ENCODE measurements around the gene RFK.
"Not testable (repeated sequence)": the region's sequence is repeated elsewhere in the genome, so short reads cannot be mapped to it uniquely, and the experiment has no call there.

Gene RFK

DNA sequence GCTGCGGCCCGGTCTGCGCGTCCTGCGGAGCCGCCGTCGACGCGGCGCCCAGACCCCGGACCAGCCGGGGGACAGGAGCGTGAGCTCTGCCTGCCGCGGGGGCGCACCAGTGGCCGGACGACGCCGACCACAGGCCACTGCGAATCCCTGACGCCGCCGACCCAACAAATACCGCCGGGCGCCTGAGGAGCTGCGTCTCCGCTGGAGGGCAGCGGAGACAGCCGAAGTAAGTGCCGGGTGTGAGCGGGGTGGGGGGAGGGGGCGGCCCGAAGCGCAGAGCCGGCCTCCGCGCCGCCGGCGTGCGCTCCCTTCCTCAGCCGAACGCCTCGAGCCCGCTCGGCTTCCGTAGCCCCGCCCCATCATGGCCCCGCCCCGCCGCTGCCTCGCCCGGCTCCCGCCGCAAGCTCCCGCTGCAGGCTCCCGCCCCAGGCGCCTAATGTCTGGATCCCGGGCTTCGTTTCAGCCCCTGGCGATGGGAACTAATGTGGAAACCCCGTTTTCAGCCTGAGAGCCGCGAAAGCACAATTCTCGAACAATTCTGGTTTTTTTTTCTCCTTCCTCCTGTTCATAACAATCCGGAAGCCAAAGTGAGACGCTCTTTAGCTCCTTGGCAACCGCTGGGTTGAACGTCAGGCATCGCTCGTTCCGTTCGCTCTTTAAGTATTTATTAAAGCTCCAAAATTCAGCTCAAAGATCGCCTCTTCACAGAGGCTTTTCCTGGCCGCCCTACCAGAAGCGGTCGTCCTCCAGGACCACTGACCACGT is at the start of gene RFK:
TSS of gene RFK (minus strand) at position 232 of the 765 bp plus-strand sequence. CDS start 255 bp downstream, outside the sequence.
- H3K4me3 ChIP-seq (ENCODE audit: low read depth, low read length), result peak within 1 kb of the TSS; percentile 78
- TF ChIP-seq, protein P1, sequence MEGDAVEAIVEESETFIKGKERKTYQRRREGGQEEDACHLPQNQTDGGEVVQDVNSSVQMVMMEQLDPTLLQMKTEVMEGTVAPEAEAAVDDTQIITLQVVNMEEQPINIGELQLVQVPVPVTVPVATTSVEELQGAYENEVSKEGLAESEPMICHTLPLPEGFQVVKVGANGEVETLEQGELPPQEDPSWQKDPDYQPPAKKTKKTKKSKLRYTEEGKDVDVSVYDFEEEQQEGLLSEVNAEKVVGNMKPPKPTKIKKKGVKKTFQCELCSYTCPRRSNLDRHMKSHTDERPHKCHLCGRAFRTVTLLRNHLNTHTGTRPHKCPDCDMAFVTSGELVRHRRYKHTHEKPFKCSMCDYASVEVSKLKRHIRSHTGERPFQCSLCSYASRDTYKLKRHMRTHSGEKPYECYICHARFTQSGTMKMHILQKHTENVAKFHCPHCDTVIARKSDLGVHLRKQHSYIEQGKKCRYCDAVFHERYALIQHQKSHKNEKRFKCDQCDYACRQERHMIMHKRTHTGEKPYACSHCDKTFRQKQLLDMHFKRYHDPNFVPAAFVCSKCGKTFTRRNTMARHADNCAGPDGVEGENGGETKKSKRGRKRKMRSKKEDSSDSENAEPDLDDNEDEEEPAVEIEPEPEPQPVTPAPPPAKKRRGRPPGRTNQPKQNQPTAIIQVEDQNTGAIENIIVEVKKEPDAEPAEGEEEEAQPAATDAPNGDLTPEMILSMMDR (IDR thresholded peaks at IDR 0.05; ENCODE audit: borderline replicate concordance, insufficient read depth, low read depth, low read length), result peak; percentile 37

DNA sequence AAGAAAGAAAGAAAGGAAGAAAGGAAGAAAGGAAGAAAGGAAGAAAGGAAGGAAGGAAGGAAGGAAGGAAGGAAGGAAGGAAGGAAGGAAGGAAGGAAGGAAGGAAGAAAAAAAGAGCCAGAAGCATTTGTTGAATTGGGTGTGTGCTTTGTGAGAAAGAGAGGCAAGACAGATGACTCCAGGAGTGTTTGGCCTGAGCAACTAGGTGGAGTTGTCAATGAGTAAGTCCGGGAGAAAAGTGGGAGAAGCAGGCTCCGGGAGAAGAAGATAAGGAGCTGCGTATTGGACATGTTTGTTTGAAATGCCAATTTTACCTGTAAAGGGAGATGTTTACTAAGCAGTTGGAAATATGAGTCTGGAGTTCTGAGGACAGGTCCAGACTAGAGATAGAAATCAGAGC is 49.7 kb upstream of the RFK start:
- no peak overlapping the region for H3K4me3 ChIP-seq (ENCODE audit: low read depth, low read length)
- TF ChIP-seq, protein P1 (IDR thresholded peaks at IDR 0.05; ENCODE audit: borderline replicate concordance, insufficient read depth, low read depth, low read length), result no peak

DNA sequence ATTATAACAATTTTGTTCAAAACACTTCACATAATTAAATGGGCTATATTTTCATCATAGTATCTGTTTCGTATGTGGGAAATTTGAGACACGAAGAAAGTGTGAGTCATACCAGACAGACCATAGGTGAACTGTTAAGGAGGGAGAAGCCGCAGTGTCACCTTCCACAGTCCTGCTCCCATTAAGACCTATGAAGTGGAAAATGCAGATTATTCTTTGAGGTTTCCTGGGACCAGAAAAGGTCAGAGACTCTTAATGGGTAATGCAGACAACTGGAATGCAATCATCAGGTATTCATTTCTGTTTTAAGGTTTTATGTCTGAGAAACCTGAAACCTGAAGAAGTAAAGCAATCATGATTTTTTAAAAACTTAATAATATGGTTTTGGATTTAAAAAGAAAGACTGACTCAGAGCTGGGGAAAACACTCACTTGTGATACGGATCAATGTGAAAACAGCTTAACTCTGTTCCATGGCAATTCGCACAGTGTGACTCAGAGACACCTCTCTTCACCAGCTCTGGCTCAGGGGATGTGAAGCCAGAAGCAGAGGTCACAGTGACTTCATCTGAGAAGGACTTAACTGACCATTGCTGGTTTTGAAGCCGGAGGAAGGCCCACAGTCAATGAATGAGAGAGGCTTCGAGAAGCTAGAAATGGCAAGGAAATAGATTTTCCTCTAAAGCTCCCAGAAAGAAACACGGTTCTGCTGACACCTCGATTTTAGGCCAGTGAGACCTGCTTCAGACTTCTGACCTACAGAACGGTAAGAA is 47.5 kb upstream of the RFK start:
- TF ChIP-seq, protein P1 (IDR thresholded peaks at IDR 0.05; ENCODE audit: borderline replicate concordance, insufficient read depth, low read depth, low read length), result no peak
- H3K4me3 ChIP-seq (ENCODE audit: low read depth, low read length), result no peak overlapping the region

DNA sequence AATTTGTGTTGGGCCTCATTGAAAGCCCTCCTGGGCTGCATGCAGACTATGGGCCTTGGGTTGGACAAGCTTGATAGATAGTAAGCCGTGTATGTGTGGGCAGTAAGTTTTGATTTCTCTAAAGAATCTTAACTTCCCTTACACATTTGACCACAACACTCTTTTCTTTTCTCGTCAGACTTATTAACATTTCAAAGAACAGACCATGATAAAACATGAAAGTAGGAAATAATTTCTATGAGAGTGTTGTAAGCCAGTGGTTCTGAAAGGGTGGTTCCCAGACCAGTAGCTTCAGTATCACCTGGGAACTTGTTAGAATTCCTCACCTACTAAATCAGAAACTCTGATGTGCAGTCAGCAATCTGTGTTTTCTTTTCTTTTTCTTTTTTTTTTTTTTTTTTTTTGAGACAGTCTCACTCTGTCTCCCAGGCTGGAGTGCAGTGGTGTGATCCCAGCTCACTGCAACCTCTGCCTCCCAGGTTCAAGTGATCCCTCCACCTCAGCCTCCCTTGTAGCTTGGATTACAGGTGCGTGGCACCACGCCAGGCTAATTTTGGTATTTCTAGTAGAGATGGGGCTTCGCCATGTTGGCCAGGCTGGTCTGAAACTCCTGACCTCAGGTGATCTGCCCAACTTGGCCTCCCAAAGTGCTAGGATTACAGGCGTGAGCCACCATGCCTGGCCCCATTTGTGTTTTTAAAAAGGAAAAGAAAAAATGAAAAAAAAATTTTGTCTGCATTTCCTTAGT is 44.8 kb upstream of the RFK start:
- TF ChIP-seq, protein P1 (IDR thresholded peaks at IDR 0.05; ENCODE audit: borderline replicate concordance, insufficient read depth, low read depth, low read length), result no peak
- no peak overlapping the region for H3K4me3 ChIP-seq (ENCODE audit: low read depth, low read length)

DNA sequence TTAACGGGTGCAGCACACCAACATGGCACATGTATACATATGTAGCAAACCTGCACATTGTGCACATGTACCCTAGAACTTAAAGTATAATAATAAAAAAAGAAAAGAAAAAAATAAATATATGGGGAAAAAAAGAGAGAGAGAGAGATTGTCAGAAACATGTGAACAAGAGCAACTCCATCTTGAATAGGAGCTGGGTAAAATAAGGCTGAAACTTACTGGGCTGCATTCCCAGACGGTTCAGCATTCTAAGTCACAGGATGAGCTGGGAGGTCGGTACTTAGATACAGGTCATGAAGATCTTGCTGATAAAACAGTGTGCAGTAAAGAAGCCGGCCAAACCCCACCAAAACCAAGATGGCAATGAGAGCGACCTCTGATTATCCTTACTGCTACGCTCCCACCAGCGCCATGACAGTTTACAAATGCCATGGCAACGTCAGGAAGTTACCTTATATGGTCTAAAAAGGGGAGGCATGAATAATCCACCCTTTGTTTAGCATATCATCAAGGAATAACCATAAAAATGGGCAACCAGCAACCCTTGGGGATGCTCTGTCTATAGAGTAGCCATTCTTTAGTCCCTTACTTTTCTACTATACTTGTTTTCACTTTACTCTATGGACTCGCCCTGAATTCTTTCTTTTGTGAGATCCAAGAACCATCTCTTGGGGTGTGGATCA is 42.9 kb upstream of the RFK start:
- H3K4me3 ChIP-seq (ENCODE audit: low read depth, low read length), result not testable (repeated sequence)

DNA sequence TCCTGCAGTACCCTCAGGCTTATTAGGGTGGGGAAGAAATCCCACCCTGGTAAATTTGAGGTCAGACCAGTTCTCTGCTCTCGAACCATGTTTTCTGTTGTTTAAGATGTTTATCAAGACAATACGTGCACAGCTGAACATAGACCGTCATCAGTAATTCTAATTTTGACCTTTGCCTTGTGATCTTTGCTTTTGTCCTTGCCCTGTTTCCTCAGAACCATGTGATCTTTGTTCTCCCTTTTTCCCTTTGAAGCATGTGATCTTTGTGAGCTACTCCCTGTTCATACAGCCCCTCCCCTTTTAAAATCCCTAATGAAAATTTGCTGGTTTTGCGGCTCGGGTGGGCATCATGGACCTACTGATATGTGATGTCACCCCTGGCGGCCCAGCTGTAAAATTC is 40.7 kb upstream of the RFK start:
- H3K4me3 ChIP-seq (ENCODE audit: low read depth, low read length), result not testable (repeated sequence)

DNA sequence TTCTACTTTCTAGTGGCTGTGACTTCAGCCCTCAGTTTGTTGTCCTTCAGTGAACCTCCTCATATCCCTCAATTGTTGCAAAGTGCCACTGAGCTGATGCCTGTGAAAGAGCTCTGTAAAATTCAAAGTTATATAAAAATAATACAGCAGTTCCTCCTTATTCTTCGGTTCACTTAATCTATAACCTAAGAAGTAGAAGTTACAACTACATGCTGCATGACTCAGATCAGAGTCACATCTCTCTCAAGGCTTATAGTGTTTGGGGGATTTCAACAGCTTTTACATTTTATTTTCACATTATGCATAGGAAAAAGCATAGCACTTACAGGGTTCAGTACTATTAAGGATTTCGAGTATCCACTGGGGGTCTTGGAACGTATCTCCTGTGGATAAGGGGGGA is 39.6 kb upstream of the RFK start:
- no peak overlapping the region for H3K4me3 ChIP-seq (ENCODE audit: low read depth, low read length)
- TF ChIP-seq, protein P1 (IDR thresholded peaks at IDR 0.05; ENCODE audit: borderline replicate concordance, insufficient read depth, low read depth, low read length), result no peak

All from GM12875 (cell line).